ENCODE measurements around the gene COL27A1.

The COL27A1 gene

GRCh38 chr9:114143234-114143633 lies 12.1 kb upstream of the COL27A1 start:
- DNase-seq (ENCODE audit: low read depth in 2 of 2, low spot score in 1 of 2), result no peak

GRCh38 chr9:114146735-114147134 lies 8.6 kb upstream of the COL27A1 start:
- no peak for DNase-seq (ENCODE audit: low read depth in 2 of 2, low spot score in 1 of 2)

- no peak for DNase-seq (ENCODE audit: low read depth in 2 of 2, low spot score in 1 of 2)
Measured at GRCh38 chr9:114149181-114149580, 6.2 kb upstream of the COL27A1 start.

GRCh38 chr9:114149765-114150340 lies 5.5 kb upstream of the COL27A1 start:
- no peak for DNase-seq (ENCODE audit: low read depth in 2 of 2, low spot score in 1 of 2)

GRCh38 chr9:114150608-114151007 lies 4.7 kb upstream of the COL27A1 start:
- DNase-seq (ENCODE audit: low read depth in 2 of 2, low spot score in 1 of 2), result no peak

- DNase-seq (ENCODE audit: low read depth in 2 of 2, low spot score in 1 of 2), result no peak
Measured at GRCh38 chr9:114151426-114151956, 3.8 kb upstream of the COL27A1 start.

- DNase-seq (ENCODE audit: low read depth in 2 of 2, low spot score in 1 of 2), result no peak
Measured at GRCh38 chr9:114153761-114154599, 1.4 kb upstream of the COL27A1 start.

- no peak for DNase-seq (ENCODE audit: low read depth in 2 of 2, low spot score in 1 of 2)
Measured at GRCh38 chr9:114154600-114155102, 686 bp upstream of the COL27A1 start.

GRCh38 chr9:114155995-114156656 lies 789 bp downstream of the COL27A1 start:
- no peak for DNase-seq (ENCODE audit: low read depth in 2 of 2, low spot score in 1 of 2)

- DNase-seq (ENCODE audit: low read depth in 2 of 2, low spot score in 1 of 2), result peak in 1 of 2 donors; percentile 24
Measured at GRCh38 chr9:114156657-114157421, 1.5 kb downstream of the COL27A1 start.

- no peak for DNase-seq (ENCODE audit: low read depth in 2 of 2, low spot score in 1 of 2)
Measured at GRCh38 chr9:114157516-114158176, 2.3 kb downstream of the COL27A1 start.

- DNase-seq (ENCODE audit: low read depth in 2 of 2, low spot score in 1 of 2), result no peak
Measured at GRCh38 chr9:114158482-114159130, 3.3 kb downstream of the COL27A1 start.

- no peak for DNase-seq (ENCODE audit: low read depth in 2 of 2, low spot score in 1 of 2)
Measured at GRCh38 chr9:114159691-114160090, 4.4 kb downstream of the COL27A1 start.

GRCh38 chr9:114161513-114161912 lies 6.2 kb downstream of the COL27A1 start:
- no peak for DNase-seq (ENCODE audit: low read depth in 2 of 2, low spot score in 1 of 2)

- DNase-seq (ENCODE audit: low read depth in 2 of 2, low spot score in 1 of 2), result no peak
Measured at GRCh38 chr9:114163517-114163951, 8.2 kb downstream of the COL27A1 start.

GRCh38 chr9:114164191-114164794 lies 9.0 kb downstream of the COL27A1 start:
- DNase-seq (ENCODE audit: low read depth in 2 of 2, low spot score in 1 of 2), result no peak

GRCh38 chr9:114165407-114166102 lies 10.2 kb downstream of the COL27A1 start:
- DNase-seq (ENCODE audit: low read depth in 2 of 2, low spot score in 1 of 2), result no peak

GRCh38 chr9:114166103-114166470 lies 10.8 kb downstream of the COL27A1 start:
- DNase-seq (ENCODE audit: low read depth in 2 of 2, low spot score in 1 of 2), result no peak
